AG09309 (cell line): Measurements from ENCODE around the gene TBCD.

Experiments
- DNase-seq: peaks from one replicate; pipeline ENCODE4 v3.0.0-alpha.2; 2010; ENCODE audit warnings: low read depth
- H3K4me3 ChIP-seq: 2 replicates; pipeline ENCODE4 v1.5.1; 2011; ENCODE audit warnings: mild to moderate bottlenecking, low read depth, low read length, moderate library complexity; ENCODE audit not compliant: control insufficient read depth
- TF ChIP-seq, protein P1 (sequence below): IDR thresholded peaks from 2 replicates; pipeline ENCODE4 v1.5.1; 2011; ENCODE audit warnings: mild to moderate bottlenecking, low read depth, low read length, inconsistent platforms; ENCODE audit not compliant: insufficient read depth, control insufficient read depth; ENCODE audit errors: missing control alignments

The TBCD gene

DNA sequence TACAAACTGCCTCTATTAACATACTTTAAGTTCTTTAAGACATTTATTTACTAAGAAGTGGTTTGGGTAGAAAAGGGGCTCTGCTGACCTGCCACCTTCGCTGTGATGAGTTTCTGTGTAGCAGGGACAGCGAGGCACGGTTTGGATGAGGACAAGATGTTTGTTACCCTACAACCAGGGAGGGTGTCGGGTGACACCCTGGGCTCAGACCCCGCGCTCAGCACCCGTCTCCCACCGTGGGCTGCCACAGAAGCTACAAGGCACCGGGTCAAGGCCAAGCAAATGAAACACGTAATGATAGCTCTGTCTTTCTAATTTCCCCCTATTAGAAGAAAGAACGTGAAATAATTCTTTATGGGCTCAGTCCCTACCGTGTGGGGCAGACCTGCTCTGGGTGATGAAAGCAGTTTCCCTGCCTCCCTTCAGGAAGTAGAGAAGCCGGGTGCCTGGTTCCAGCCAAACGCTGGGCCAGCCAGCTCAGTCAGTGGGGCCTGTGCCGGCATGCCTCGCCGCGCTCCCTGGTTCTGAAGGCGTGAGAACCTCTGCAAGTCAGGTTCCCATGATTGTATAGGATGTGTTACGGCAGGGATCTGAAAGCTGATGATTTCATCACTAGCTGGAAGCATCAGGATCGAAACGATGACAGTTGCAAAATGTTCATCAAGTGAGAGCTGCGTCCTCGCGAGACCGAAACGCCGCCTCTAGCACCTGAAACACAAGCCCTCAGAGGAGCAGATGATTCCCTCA is 84.1 kb downstream of the TBCD start:
- no peak for DNase-seq
- TF ChIP-seq, protein P1, sequence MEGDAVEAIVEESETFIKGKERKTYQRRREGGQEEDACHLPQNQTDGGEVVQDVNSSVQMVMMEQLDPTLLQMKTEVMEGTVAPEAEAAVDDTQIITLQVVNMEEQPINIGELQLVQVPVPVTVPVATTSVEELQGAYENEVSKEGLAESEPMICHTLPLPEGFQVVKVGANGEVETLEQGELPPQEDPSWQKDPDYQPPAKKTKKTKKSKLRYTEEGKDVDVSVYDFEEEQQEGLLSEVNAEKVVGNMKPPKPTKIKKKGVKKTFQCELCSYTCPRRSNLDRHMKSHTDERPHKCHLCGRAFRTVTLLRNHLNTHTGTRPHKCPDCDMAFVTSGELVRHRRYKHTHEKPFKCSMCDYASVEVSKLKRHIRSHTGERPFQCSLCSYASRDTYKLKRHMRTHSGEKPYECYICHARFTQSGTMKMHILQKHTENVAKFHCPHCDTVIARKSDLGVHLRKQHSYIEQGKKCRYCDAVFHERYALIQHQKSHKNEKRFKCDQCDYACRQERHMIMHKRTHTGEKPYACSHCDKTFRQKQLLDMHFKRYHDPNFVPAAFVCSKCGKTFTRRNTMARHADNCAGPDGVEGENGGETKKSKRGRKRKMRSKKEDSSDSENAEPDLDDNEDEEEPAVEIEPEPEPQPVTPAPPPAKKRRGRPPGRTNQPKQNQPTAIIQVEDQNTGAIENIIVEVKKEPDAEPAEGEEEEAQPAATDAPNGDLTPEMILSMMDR = no peak
- H3K4me3 ChIP-seq = no peak overlapping the region

DNA sequence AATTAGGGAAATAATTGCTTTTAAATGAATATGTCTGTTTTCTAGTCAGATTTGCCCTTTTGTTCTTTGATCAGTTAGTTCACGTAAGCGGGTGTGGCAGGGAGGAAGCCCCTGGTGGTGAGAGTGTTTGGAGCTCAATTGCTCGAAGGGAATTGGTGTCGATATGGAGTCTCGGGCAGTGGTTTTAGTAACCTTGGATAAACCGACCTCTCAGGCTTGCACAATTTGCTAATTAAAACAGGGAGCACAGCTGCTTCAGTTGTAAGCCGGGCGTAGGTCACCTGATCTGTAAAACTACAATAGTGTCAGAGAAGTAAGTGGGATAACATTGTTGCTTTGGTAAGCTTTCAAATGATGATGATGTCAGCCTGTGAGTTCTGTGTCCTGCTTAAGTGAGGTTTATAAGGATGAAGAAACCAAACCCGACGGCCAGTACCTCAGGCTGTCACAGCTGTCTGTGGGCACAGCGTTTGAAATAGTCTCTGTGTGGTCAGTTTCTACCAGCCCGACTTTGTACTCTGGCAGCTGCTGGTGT is 85.0 kb downstream of the TBCD start:
- no peak for DNase-seq
- TF ChIP-seq, protein P1 = no peak

DNA sequence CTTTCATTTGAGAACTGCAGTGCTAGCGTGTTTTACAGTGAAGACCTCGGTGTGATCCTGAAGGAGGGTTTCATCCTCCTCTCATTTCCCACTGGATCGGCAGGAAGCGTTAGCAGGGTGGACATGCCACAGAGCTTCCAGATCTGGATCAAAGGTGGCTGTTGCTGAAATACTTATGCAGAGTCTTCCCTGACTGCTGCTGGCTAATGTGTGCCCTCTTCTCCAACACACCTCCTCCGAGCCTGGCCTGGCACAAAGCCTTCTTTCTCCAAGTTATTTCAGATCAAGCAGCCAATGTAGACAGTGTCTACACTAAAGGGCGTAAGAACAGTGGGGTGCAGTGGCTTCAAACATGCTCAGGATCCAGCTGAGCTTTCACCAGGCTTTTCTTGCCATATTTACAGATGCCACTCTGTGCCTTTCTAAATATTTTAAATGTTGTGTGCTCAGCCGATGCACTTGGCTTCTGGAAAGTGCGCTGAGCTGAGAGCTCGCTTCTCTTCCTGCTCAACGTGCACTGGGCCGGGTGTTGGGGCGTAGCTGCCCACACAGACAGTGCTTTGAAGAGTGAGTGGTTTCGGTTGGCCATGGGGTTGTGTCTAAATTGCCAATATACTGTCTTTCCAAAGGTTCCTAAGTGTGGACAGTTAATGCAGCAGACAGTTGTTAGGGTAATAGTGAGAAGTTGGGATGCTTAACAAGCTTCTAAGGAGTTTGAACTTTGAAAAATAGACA is 85.9 kb downstream of the TBCD start:
- no peak overlapping the region for H3K4me3 ChIP-seq
- DNase-seq = no peak
- TF ChIP-seq, protein P1 = no peak

More for the DNA sequence above, 85.0 kb downstream of the TBCD start:
- H3K4me3 ChIP-seq = no peak overlapping the region

DNA sequence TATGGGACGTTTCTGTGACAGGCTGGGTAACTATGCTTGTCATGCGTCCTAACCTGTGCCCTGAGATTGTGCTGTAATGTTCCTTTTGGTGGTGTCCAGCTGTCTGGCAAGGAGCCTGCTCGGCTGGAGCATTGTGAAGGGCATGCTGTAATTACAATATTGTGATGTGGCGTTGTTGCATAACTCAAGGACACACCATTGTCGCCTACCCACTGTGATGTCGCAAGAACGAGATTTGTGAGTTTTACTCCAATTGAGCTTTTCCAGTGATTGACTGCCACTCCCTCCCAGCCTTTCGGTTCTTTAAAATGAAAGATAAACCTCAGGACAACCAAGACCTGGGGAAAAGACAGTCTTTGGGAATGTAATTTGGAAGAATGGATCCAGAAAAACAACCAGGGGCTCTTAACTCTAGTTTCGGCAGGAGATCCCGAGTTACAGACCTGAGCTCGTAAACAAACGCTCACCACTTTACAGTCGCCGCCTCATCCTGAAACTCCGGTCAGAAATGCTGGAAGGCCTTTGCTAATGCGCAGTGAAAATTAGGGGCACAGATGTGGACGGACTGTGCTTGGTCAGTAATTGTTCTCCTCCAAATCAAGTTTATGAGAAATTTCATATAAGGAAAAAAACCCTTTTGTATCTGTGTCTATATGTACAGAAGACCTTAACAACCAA is 86.7 kb downstream of the TBCD start:
- DNase-seq = no peak
- TF ChIP-seq, protein P1 = no peak
- no peak overlapping the region for H3K4me3 ChIP-seq

DNA sequence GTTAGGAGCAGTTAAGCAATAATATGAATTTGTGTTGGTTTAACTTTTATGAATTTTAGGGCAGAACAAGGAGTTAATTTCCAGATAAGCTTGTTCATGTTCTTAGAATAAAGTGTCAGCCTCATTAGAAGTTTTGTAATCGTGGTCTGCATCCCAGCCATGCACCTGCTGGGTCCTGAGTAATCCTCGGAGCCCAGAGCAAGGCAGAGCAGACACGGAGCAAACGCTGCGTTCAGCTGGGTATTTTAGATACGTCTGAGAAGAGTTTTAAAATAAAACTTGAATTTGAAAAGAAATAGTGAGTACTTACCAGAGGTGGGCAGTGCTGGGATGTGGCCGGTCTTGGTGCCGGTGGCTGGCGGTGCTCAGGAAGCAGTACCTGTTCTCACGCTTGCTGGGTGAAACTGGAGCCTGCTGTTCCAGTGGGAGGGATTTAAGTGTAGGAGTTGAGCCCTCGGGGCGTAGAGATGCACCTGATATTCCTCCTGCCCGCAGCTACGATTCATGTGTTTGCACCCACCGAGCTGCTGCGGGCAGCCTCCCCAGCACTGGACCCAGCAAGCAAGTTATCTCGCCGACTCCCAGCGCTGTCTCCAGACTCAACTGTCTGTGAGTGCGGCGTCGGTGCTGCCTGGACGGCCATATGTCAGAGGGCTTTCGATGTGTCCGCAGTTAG is 87.9 kb downstream of the TBCD start, which contains the start of gene ZNF750:
ZNF750 (minus strand) TSS at position 406 of the 676 bp plus-strand sequence. CDS start 7,568 bp downstream, outside the sequence.
- no peak within 1 kb of the TSS for H3K4me3 ChIP-seq
- TF ChIP-seq, protein P1 = no peak
- DNase-seq = no peak

DNA sequence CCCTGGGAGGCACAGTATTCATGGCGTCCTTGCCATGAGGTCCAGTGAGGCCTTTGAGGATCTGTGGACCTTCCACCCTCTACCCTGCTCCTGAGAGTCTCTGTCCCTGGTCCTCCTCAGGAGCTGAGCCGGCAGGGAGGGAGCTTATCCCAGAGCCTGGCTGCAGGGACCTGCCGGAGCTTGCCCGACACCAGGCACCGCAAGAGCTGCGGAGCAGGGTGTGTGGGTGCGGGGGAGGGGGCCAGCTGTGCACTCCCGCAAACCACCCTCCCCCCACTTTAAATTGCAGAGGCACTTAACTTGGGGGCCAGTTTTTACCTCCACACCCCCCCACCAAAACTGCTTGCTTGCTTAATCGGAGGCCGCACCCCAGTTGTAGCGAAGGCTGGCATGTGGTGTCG is 88.6 kb downstream of the TBCD start:
- no peak for DNase-seq
- H3K4me3 ChIP-seq = no peak overlapping the region
- TF ChIP-seq, protein P1 = no peak
